Choroid plexus epithelial cell (primary cell): Measurements from ENCODE around the gene KRT3.

Experiments used
- DNase-seq: peaks from one replicate; pipeline ENCODE4 v3.0.0-alpha.2; 2010; ENCODE audit warnings: low read depth
- H3K4me3 ChIP-seq: 2 replicates; pipeline ENCODE4 v1.5.1; 2011; ENCODE audit warnings: low read depth, mild to moderate bottlenecking, control low read depth, low read length, moderate library complexity
- CTCF ChIP-seq: conservative IDR thresholded peaks from 2 replicates; pipeline ENCODE4 v1.5.1; 2011; ENCODE audit warnings: low read depth, mild to moderate bottlenecking, control low read depth, inconsistent platforms, low read length, moderate library complexity

The KRT3 gene

GRCh38 chr12:52836491-52837412 is 40.8 kb upstream of the KRT3 start:
- no peak for TF ChIP-seq CTCF
- DNase-seq: no peak
- H3K4me3 ChIP-seq: no peak overlapping the region

GRCh38 chr12:52836042-52836466 is 40.1 kb upstream of the KRT3 start:
- no peak for TF ChIP-seq CTCF
- peak; percentile 57 for DNase-seq
- H3K4me3 ChIP-seq: no peak overlapping the region

GRCh38 chr12:52835271-52836041 is 39.5 kb upstream of the KRT3 start:
- no peak for TF ChIP-seq CTCF
- no peak overlapping the region for H3K4me3 ChIP-seq
- DNase-seq: no peak

- DNase-seq: no peak
- no peak overlapping the region for H3K4me3 ChIP-seq
- TF ChIP-seq CTCF: no peak
Observed at GRCh38 chr12:52834727-52835001, 38.7 kb upstream of the KRT3 start.

GRCh38 chr12:52833922-52834726 is 38.2 kb upstream of the KRT3 start, which contains the start of gene KRT79:
TSS of gene KRT79 (minus strand) at chr12:52834311. CDS start at chr12:52834260, 51 bp downstream.
- no peak for DNase-seq
- TF ChIP-seq CTCF: no peak
- no peak within 1 kb of the TSS for H3K4me3 ChIP-seq

- TF ChIP-seq CTCF: no peak
- H3K4me3 ChIP-seq: no peak overlapping the region
- no peak for DNase-seq
Observed at GRCh38 chr12:52832985-52833905, 37.3 kb upstream of the KRT3 start.
